Retina (tissue), 1 donor: ENCODE measurements around the gene CD82.

Experiments
- DNase-seq: peaks from one replicate; pipeline ENCODE4 v3.0.0-alpha.2; 2016

The CD82 gene

DNA sequence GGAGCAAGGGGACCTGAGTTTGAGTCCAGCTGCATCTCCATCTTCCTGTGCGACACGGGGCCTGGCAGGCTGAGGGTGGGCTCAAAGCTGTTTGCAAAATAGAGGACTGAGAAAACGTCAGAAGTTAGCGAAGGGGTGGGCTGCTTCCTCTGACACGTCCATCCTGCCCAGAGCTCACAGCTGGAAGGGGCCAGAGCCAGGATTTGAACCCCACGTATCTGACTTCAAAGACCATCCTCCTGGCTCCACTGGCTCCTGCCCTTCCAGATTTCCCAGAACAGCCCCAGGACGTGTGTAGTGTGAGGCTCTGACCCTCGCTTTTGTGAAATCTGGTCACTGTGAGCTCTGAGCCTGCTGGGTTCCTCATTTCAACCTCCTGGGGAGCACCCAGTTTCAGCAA lies 56.3 kb downstream of the CD82 start:
- DNase-seq: no peak

DNA sequence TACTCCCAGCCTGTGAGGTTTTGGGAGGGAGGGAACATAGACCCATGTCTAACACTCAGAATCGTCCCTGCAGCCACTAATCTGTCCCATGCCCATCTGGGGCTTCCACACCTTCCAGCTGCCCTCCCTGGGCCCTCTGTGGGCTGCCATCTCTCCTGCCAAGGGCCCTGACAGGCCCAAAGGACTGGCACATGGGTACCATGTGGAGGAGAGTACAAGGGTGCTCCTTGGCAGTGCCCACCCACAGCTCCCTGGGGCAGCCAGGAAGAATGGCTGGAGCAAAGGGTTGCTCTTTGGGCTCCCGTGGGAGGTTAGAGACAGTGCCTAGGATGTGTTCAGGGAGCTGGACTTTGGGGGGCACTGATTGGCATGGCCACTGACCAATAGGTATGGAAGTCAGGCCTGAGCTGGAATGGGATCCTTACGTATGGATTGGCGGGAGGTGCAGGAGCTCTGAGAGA lies 56.8 kb downstream of the CD82 start:
- DNase-seq: peak; percentile 12

- DNase-seq: peak; percentile 46
These were observed 57.3 kb downstream of the CD82 start for GRCh38 chr11:44622721-44623258.

GRCh38 chr11:44623341-44623730 lies 57.9 kb downstream of the CD82 start:
- DNase-seq: no peak

GRCh38 chr11:44623731-44624491 lies 58.4 kb downstream of the CD82 start:
- DNase-seq: peak; percentile 5

DNA sequence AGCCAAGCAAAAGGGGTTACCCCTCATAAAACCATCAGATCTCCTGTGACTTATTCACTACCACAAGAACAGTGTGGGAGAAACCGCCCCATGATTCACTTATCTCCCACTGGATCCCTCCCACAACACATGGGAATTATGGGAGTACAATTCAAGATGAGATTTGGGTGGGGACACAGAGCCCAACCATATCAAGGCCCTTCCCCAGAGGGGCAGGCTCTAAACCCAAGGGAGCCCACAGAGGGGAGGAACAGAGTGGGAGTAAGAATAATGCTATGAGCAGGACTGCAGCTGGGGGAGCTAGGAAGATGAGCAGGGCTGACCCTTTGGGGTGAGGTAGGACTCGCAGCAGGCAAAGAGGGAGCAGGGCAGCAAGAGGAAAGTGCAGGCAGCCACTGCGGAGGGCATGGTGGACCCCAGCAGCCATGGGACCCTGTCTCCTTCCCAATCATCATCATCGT lies 59.3 kb downstream of the CD82 start:
- no peak for DNase-seq

- DNase-seq: no peak
These were observed 60.5 kb downstream of the CD82 start for GRCh38 chr11:44625759-44626523.

- peak; percentile 5 for DNase-seq
These were observed 61.2 kb downstream of the CD82 start for GRCh38 chr11:44626645-44627044.

GRCh38 chr11:44627165-44627789 lies 61.8 kb downstream of the CD82 start:
- DNase-seq: peak; percentile 49

GRCh38 chr11:44627911-44628729 lies 62.7 kb downstream of the CD82 start:
- peak; percentile 45 for DNase-seq

DNA sequence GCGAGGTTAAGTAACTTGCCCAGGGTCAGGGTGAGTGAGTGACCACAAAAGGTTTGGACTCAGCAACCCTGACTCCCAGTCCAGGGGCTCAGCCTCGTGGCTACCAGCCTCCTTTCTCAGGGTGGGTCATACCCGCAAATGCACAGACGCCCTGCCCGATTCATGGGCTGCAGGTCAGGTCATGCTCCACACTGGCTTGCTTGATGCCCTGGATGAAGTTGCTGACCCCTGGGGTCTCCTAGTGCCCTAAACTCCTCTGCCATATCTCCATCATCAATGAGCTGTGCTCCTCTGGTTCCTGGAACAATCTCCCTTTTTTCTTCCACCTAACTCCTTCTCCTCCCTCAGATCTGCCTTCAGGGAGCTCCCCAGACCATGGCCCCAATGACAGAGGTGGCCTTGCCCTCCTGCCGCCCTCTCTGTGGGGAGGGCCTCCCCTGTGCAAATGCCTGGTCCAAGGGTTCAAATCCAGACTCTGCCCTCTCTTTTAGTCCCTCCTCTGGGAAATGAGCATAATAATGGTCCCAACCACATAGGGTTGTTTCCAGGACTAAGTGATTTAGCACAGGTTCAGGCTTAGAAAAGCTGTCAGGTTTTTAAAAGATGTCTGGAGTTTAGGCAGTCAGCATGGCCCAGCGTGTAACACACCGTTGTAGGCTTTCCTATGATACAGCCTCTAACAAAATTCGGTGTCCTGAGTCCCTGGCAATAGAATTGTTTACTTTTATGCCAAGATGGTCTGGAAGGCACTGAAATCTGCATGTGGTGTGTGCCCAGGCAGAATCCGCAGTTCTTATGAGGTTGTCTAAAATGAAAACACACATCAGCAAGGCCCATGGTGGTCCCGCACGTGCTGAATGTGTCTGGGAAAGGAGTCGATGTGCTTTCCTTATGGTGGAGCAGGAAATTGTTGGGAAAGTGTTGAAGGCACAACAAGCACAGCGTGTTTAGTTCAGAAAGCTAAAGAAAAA lies 63.6 kb downstream of the CD82 start:
- DNase-seq: no peak

DNA sequence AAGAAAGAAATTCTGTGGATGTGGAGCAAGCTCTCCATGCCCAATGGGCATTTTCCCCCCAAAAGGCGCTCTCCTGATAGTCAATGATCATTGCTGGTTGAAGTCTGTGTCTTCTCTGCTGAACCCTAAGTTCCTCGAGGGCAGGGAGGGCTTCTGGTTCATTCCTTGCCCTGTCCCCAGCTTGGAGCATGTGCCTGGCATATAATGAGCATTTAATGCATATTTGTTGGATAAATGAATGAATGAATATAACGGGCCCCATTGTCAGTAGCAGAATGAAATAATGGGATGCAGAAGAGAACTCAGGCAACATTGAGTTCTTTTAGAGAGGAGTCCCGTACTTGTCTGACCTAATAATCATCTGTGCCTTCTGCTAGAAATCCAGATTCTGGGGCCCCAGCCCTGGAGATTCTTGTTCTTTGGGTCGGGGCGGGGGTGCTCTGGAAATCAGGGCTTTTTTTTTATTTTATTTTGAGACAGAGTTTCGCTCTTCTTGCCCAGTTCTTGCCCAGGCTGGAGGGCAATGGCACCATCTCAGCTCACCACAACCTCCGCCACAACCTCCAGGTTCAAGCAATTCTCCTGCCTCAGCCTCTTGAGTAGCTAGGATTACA lies 64.4 kb downstream of the CD82 start:
- no peak for DNase-seq

DNA sequence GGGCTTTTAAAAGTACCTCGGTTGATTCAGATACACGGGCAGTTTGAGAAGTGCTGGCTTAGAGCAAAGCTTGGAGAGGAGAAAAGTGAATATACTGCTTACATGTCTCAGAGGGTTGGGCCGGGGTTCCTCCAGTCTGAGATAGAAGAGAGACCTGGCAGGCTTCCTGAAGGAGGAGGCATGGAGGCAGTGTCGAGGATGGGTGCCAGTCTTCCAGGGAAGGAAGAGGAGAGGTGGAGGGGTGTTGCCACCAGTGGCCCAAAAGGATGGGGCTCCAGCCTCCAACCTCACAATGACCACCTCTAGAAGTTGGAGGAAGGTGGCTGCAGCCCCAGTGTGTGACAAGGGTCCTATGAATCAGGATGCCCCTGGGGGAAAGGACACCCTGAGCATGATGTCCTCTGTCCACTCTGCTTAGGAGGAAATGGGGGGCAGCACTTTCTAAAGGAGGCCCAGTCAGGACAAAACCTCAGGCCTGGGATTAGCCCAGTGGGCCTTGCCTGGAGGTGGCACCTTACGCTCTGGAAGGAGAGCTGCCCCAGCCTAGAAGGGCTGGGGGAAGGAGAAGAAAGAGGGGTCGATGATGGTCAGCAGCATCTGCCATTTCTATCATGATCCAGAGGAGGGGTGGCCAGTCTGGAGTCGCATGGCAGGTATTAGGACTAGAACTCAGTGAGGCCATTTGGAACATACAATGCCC lies 65.2 kb downstream of the CD82 start:
- no peak for DNase-seq

DNA sequence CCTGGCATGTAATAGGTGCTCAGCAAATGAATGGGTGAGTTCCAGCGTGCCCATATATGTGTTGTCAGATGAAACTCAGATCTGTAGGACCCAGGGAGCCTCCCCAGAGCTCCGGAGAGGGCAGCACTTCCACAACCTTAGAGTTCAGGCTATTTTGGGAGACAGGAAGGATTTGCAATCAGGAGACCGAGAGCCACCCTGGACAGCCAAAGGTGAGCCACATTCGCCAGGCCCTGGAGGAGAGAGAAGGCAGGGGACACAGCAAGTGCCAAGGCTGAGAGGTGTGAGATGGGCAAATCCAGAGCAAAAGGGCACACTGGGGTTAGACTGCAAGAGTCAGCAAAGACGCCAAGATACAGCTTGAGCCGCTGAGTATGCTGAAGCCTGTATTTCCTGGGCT lies 66.4 kb downstream of the CD82 start:
- DNase-seq: no peak

DNA sequence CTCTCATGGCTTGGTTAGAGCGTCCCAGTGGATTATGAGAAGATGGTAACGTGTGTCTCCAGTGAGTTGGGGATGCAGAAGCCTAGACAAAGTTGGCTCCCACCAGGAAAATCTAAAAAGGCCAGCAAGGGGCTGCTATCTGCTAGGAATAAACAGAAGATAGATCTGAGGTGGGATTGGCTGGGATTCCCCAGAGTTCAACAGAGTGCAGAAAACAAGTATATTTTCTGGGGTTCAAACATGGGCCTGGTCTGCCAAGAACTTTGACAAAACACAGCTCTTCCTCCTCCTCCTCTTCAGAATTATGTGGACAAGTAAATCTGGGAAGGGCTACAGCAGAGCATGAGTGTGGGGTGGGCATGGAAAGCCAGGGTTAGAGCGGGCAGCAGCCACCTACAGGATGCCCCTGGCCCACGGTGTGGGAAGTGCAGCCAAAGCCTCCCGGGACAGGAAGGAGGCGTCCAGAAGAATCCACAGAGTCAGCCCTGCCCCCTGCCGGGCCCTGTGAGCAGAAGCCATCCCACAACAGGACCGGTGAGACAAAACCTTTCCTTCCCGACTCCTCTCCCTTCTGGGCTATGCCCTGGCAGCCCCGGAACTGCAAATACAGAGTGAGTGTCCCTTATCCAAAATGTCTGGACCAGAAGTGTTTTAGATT lies 67.1 kb downstream of the CD82 start:
- DNase-seq: no peak

GRCh38 chr11:44633641-44634040 lies 68.2 kb downstream of the CD82 start:
- no peak for DNase-seq

- DNase-seq: peak; percentile 76
These were observed 69.2 kb downstream of the CD82 start for GRCh38 chr11:44634401-44635281.

GRCh38 chr11:44637487-44637886 lies 72.0 kb downstream of the CD82 start:
- DNase-seq: no peak
